Neutrophil (primary cell): Measurements from ENCODE around the gene TGDS.

Source experiments
- H3K27ac ChIP-seq: fragments of 200-600 bp; sonication (generic); 2 replicates; pipeline ENCODE4 v1.5.1; 2016; ENCODE audit warnings: mild to moderate bottlenecking, moderate library complexity
- H3K27me3 ChIP-seq: fragments of 200-600 bp; sonication (generic); 2 replicates; pipeline ENCODE4 v1.6.0; 2016; ENCODE audit warnings: mild to moderate bottlenecking
- H3K36me3 ChIP-seq: fragments of 200-600 bp; sonication (generic); 2 replicates; pipeline ENCODE4 v1.5.1; 2017
- H3K4me1 ChIP-seq, 2 experiments: fragments of 200-600 bp in 1 of 2; sonication (generic) in 1 of 2; 1 replicate in 1 of 2; 2 replicates in 1 of 2; pipeline versions ENCODE4 v1.5.1 to v1.6.1; 2013 to 2016; ENCODE audit warnings: low read depth in 1 of 2, low read length in 1 of 2, mild to moderate bottlenecking in 1 of 2, moderate library complexity in 1 of 2; ENCODE audit not compliant: control insufficient read depth in 1 of 2, insufficient read depth in 1 of 2
- H3K4me3 ChIP-seq, 2 experiments: fragments of 200-600 bp in 1 of 2; sonication (generic) in 1 of 2; 1 replicate in 1 of 2; 2 replicates in 1 of 2; pipeline ENCODE4 v1.5.1; 2013 to 2016; ENCODE audit warnings: low read depth in 1 of 2, low read length in 1 of 2, mild to moderate bottlenecking in 1 of 2, moderate library complexity in 1 of 2
- H3K9me3 ChIP-seq: fragments of 200-600 bp; sonication (generic); 2 replicates; pipeline ENCODE4 v1.5.1; 2016
- CTCF ChIP-seq: fragments of 200-600 bp; sonication (generic); IDR thresholded peaks from 2 replicates; pipeline ENCODE4 v1.5.1; 2016; ENCODE audit warnings: antibody characterized with exemption

Gene TGDS

DNA sequence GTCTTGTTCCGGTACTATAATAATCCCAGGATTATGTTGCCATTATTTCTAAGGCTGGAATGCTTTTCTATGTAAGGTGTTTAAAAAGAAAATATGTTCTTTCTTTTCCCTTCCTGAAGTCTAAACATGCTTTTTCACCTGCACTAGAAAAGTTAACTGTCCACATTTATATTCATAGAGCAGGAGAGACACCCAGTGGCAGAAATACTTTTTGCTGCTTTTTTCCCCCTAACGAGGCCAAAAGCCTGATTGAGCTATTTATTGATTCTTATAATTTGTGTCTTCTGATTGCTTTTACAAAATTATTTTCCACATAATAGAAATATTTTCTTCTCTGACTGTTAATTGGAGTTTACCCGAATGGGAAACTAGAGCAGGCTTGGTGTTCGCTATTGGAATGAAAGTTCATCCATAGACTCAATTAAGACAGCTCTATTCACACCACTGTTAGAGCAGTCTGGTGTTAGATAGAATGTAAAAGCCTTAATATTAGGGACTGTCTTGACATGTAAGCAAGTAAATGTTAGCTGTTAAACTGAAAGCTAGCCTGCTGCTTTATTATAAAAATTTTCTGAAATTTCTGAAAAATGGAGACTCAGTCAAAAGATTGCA is 21.5 kb upstream of the TGDS start:
- Histone ChIP-seq H3K4me3 (no peak overlapping the region), H3K9me3 (no peaks in the 10 kb centered on the region), H3K27ac (no peak overlapping the region), H3K36me3 (no peaks in the 10 kb centered on the region), H3K27me3 (no peaks in the 10 kb centered on the region), H3K4me1 (peaks cover 0 to 3% of the 10 kb centered on the region in 2 experiments)
- no peak for TF ChIP-seq CTCF

DNA sequence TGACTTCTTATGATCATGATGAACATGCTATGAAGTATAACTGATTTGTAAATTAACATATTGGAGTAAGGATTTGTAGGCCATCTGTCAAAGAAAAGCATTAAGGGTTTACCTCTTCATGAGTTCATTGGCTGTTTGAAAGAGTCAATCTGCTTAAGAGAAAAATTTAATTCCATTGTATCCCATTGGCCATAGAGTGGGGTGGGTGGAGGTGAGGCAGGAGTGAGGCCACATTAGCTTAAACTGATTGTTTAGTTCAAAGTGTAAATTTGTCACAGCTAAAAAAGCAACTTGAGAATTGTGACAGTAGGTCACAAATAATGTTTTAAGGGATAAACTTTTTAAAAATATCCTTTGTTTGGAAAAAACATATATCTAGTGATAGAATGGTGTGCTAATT is 17.1 kb upstream of the TGDS start:
- H3K9me3 ChIP-seq = no peaks in the 10 kb centered on the region

GRCh38 chr13:94612050-94612449 is 16.1 kb upstream of the TGDS start:
- TF ChIP-seq CTCF = no peak
- Histone ChIP-seq H3K4me3 (no peak overlapping the region), H3K9me3 (no peaks in the 10 kb centered on the region), H3K27ac (no peak overlapping the region), H3K27me3 (no peaks in the 10 kb centered on the region), H3K36me3 (no peaks in the 10 kb centered on the region), H3K4me1 (no peaks in the 10 kb centered on the region)

More for the DNA sequence above, 17.1 kb upstream of the TGDS start:
- no peak overlapping the region for H3K4me3 ChIP-seq
- H3K36me3 ChIP-seq = no peaks in the 10 kb centered on the region
- no peak overlapping the region for H3K27ac ChIP-seq
- no peaks in the 10 kb centered on the region for H3K27me3 ChIP-seq
- TF ChIP-seq CTCF = no peak
- no peaks in the 10 kb centered on the region for H3K4me1 ChIP-seq

- Histone ChIP-seq H3K4me1 (no peaks in the 10 kb centered on the region), H3K4me3 (no peak overlapping the region), H3K27ac (no peak overlapping the region), H3K9me3 (no peaks in the 10 kb centered on the region), H3K27me3 (no peaks in the 10 kb centered on the region), H3K36me3 (no peaks in the 10 kb centered on the region)
- TF ChIP-seq CTCF = no peak
Measured at GRCh38 chr13:94610475-94610874, 14.5 kb upstream of the TGDS start.

GRCh38 chr13:94609196-94609595 is 13.2 kb upstream of the TGDS start:
- Histone ChIP-seq H3K9me3 (no peaks in the 10 kb centered on the region), H3K27ac (no peak overlapping the region), H3K36me3 (no peaks in the 10 kb centered on the region), H3K27me3 (no peaks in the 10 kb centered on the region), H3K4me1 (no peaks in the 10 kb centered on the region), H3K4me3 (no peak overlapping the region)
- no peak for TF ChIP-seq CTCF

GRCh38 chr13:94608586-94608985 is 12.6 kb upstream of the TGDS start:
- Histone ChIP-seq H3K27ac (no peak overlapping the region), H3K4me1 (no peaks in the 10 kb centered on the region), H3K27me3 (no peaks in the 10 kb centered on the region), H3K9me3 (no peaks in the 10 kb centered on the region), H3K36me3 (no peaks in the 10 kb centered on the region), H3K4me3 (no peak overlapping the region)
- TF ChIP-seq CTCF = no peak
